Urinary bladder (tissue), 4 donors: ENCODE measurements around the gene PTRH1. TPM values are rescaled to one million over a fixed set of nuclear protein-coding genes. Genes with fewer than 3 reads are reported as not detected.

ENCODE experiments used
- DNase-seq: peaks from one replicate; pipeline ENCODE4 v3.0.0-alpha.2; 2015; ENCODE audit errors: extremely low spot score
- H3K27ac ChIP-seq: one replicate; pipeline ENCODE4 v1.5.1; 2013; ENCODE audit warnings: low read depth, mild to moderate bottlenecking, moderate library complexity
- H3K36me3 ChIP-seq: one replicate; pipeline ENCODE4 v1.6.1; 2013; ENCODE audit warnings: mild to moderate bottlenecking, moderate library complexity; ENCODE audit not compliant: insufficient read depth
- H3K4me1 ChIP-seq: one replicate; pipeline ENCODE4 v1.6.1; 2013; ENCODE audit warnings: mild to moderate bottlenecking, moderate library complexity; ENCODE audit not compliant: insufficient read depth
- H3K4me3 ChIP-seq: one replicate; pipeline ENCODE4 v1.5.1; 2013; ENCODE audit warnings: low read depth, low read length
- WGBS: extraction: QIAGEN DNeasy Blood & Tissue Kit; methylation state at CpG from one replicate; pipeline ENCODE4 v1.1.7; 2013; 5-methylcytosine and 5-hydroxymethylcytosine counted together
- polyA plus RNA-seq: library from polyadenylated mRNA; stranded (reverse); fragments of 200-250 nt; gene quantifications from one replicate; pipeline ENCODE4 v1.2.3, GENCODE V29; 2013
- total RNA-seq: library from RNA; depleted of rRNA; stranded (reverse); fragments of >200 nt; gene quantifications from one replicate; pipeline ENCODE4 v1.2.3, GENCODE V29; 2014
- donor health status: healthy with polysubstance abuse.
- donor health status: healthy.

PTRH1 gene
- total and polyA plus RNA-seq, 2 donors = 5.7 to 29.8 TPM

DNA sequence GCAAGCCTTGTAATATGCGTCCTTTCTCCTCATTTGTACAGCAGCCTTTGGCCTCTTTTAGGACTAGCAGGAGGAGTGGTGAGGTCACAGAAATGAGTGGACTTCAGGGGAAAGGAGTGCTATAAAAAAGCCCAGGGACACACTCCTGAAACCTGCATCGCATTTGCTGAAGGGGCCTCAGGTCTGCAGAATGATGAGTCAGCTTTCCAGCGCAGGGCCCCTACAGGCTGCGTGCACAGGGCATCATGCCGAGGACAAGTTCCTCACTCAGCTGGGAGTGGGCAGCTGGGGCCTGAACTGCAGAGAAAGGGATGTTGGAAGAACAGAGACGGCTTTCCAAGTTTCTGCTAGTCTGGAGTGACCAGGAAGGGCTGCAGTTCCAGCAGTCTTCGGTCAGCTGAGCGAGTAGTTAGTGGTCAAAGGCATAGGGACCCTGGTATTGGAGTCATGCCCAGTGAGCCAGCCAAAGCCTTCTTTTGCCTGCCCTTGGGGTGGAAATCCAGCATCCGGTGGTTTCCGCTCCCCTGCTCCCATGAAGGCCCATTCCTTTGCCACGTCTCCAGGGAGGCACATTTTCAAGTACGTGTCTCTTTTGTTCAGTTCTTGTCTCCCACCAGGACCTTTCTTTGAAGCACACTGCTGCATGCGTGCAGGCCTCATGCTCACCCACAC, 26.0 kb downstream of the PTRH1 start:
- Histone ChIP-seq H3K27ac (no peak overlapping the region), H3K4me1 (no peaks in the 10 kb centered on the region), H3K4me3 (no peak overlapping the region), H3K36me3 (no peaks in the 10 kb centered on the region)
- WGBS = 90% methylated on average over 13 of the region's 13 CpGs
- DNase-seq = no peak

DNA sequence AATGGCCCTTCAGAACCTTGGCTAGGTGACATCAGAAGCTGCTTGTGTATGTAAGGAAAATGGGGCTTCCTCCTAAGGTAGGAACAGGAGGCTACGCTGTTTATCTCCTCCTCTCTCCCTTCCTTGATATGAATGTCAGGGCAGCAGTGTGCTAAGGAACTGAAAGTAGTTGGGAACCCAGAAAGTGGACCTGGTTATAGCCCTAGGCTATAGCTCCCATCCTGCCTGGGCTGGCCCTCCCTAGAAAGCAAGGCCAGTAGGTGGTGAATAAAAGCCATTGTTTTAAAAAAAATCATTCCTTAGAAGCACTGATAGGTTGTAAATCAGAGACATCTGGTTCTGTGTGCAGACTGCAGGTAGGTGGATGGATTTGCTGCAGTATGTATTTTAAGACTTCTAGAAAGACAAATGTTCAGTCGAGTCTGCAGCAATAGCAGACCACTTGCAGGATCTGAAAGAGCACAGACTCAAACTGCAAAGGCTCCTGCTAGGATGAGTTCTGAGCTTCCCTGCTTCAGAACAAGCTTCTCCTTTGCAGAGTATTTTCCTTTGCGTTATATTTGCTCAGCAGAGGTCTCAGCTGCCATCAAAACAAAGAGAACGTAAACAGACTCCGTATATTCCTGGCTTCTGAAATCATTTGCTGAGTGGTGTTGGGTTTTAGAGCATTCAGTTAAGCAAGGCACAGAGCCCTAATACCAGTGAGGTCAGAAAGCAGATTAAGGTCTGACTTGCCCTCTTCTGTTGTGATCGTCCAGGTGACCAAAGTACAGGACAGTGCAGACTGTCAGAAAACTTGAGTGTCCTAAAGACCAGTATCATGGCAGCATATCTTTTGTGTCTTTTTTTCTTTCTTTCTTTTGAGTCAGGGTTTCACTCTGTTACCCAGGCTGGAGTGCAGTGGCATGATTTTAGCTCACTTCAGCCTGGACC, 28.7 kb downstream of the PTRH1 start:
- no peaks in the 10 kb centered on the region for H3K4me1 ChIP-seq
- 80% methylated on average over 6 of the region's 6 CpGs for WGBS
- DNase-seq = no peak
- no peak overlapping the region for H3K4me3 ChIP-seq
- H3K27ac ChIP-seq = no peak overlapping the region
- no peaks in the 10 kb centered on the region for H3K36me3 ChIP-seq

DNA sequence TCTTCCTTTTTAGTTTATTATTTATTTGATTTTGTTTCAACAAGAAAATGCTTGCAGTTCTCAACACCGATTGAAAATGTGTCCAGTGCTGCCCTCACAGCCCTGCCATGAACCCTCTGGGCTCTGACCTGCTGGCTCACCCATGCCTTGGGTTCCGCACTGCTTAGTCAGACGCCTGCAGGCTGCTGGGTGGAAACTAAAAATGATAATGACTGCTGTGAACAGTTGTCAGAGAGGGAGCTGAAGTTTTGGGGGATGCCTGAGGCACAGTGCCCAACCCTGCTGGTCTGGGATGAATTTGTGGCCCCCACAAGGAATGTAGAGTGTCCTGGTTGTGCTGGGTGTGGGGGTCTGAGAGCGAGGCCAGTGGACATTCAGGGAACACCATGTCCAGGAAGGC, 30.9 kb downstream of the PTRH1 start:
- Histone ChIP-seq H3K4me1 (no peaks in the 10 kb centered on the region), H3K36me3 (peaks cover 2% of the 10 kb centered on the region), H3K4me3 (no peak overlapping the region), H3K27ac (no peak overlapping the region)
- WGBS = 90% methylated on average over 4 of the region's 4 CpGs
- DNase-seq = no peak

DNA sequence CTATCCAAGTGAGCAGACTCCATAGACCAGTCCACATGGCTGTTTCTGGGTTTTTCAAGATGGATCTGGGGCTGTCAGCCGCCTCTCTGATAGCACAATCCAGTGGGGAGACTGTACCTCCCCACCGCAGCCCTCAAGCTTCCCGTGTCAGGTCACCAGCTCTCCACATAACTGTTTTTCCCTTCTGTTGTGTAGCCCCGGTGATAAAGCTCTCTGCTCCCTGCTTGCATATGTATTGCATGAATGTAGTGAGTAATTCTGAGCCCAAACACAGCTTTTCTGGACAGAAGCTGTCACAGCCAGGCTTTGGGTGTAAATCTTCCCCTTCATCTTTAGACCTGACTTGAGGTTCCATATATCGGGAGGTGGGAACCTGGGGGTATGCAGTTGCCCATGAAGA, 31.7 kb downstream of the PTRH1 start:
- no peak for DNase-seq
- no peak overlapping the region for H3K4me3 ChIP-seq
- H3K4me1 ChIP-seq = no peaks in the 10 kb centered on the region
- H3K27ac ChIP-seq = no peak overlapping the region
- H3K36me3 ChIP-seq = peaks cover 2% of the 10 kb centered on the region
- WGBS = 86% methylated on average over 5 of the region's 5 CpGs

DNA sequence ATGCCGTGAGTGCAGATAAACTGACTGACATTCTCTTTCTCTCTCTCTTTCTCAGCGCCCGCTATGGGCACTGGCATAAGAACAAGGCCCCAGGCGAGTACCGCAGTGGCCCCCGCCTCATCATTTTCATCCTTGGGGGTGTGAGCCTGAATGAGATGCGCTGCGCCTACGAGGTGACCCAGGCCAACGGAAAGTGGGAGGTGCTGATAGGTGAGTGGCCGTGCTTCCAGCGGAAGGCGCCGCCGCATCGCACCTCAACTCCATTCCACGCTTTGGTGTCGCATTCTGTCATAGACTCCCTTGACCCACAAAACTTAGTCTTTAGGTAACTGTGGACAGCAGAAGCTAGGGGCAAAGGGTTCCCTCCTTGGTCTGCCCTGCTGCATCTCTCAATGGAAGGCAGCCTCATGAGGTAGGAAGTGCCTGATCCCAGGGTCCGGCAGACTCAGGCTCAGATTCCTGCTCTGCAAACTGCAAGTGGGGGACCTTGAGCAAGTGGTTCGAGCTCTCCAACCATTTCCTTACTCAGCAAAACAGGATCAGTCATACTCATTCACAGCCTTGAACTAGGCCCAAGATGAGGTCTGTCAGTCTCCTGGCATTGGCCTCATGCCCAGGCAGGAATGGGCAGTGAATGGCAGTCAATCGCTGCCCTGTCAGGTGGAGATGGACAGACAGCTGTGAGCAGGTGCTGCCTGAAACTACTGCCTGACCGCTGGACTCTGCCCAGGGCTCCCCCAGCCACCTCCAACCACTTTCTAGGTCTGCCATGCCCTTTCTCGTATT, 32.9 kb downstream of the PTRH1 start:
- no peak for DNase-seq
- H3K36me3 ChIP-seq = peaks cover 2% of the 10 kb centered on the region
- WGBS = 93% methylated on average over 23 of the region's 23 CpGs
- no peak overlapping the region for H3K27ac ChIP-seq
- no peaks in the 10 kb centered on the region for H3K4me1 ChIP-seq
- no peak overlapping the region for H3K4me3 ChIP-seq

DNA sequence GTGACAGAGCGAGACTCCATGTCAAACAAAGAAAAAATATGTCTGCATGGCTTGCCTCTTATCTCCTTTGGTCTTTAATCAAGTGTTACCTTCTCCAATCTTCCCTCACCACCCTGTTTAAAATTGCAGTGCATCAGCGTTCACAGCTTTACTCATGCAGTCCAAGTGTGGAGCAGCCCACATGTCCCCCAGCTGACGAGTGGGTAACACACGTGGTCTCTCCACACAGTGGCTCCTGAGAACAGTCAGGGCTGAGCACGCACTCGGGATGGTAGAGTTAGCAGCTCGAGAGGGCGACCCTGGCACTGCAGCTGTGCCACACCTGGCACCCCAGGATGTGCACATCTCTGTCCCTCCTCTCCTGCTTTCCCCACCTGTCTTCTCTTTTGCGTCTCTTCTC, 34.6 kb downstream of the PTRH1 start:
- WGBS = 90% methylated on average over 9 of the region's 9 CpGs
- Histone ChIP-seq H3K27ac (no peak overlapping the region), H3K4me1 (no peaks in the 10 kb centered on the region), H3K36me3 (peaks cover 2% of the 10 kb centered on the region), H3K4me3 (no peak overlapping the region)
- no peak for DNase-seq

DNA sequence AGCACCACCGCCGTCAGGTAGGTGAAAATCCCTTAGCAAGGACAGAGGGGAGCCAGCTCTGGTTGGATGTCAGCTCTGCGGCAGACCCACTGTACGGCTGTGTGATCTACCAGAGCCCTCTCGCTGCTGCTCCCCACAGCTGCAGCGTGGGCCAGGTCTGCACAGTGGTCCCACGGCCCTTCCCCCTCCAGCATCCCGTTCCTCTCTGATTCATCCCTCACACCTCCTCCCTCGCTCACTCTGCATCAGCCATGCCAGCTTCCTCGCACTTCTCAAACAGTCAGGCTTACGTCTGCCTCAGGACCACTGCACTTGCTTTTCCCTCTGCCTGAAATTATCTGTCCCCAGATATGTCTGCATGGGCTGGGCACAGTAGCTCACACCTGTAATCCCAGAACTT, 35.2 kb downstream of the PTRH1 start:
- Histone ChIP-seq H3K36me3 (peaks cover 2% of the 10 kb centered on the region), H3K4me1 (no peaks in the 10 kb centered on the region), H3K4me3 (no peak overlapping the region), H3K27ac (no peak overlapping the region)
- 84% methylated on average over 11 of the region's 11 CpGs for WGBS
- no peak for DNase-seq

DNA sequence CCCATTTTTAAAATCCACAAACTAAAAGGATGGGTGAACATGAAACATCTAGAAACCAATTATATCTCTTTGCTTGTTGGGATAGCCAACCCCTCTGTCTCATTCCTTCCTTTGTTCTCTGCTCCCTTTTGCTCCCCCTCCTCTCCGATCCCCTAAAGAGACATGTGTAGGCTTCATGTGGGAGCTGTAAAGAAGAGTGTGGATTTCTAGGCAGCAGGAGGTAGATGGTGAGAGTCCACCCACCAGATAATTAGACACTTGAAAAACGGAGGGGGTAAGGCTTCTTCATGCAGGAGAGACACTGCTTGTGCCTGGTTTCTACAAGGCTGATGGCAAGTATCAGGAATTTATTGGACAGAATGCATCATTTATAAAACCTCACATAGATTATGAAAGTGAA, 36.0 kb downstream of the PTRH1 start:
- Histone ChIP-seq H3K4me1 (no peaks in the 10 kb centered on the region), H3K4me3 (no peak overlapping the region), H3K36me3 (peaks cover 2% of the 10 kb centered on the region), H3K27ac (no peak overlapping the region)
- no peak for DNase-seq
- WGBS = 85% methylated on average over 2 of the region's 2 CpGs

DNA sequence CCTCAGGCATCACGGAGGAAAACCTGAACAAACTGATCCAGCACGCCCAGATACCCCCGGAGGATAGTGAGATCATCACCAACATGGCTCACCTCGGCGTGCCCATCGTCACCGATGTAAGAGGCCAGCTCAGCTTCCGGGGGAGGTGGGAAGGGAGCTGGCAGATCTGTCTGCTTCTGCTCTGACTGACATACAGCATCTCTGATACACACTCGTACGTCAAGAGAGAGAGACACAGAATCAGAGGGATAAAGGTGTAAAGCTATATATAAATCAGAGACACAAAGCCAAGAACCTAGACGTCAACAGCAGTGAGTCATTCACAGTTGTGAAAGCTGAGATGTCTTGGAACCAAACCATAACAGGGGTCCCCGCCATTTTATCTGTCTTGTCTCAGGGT, 38.8 kb downstream of the PTRH1 start:
- 91% methylated on average over 12 of the region's 12 CpGs for WGBS

DNA sequence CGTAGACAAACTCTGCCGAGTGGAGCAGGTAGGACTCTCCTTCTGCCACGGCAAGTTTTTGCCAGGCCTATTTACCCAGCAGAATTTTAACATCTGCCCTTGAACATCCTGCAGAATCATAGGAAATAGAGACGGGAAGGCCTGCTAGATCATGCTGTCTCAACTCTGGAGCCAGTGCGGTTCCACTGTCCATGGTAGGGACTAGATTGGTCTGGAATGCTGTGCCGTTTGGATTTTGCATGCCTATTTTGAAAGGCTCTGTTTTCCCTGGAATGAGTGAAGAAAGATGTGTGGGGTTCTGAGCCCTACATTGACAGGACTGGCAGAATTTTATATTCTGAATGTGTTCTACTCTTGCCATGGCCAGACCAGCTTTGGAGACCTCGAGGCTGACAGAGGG, 42.2 kb downstream of the PTRH1 start:
- no peaks in the 10 kb centered on the region for H3K4me1 ChIP-seq
- DNase-seq = no peak
- no peaks in the 10 kb centered on the region for H3K36me3 ChIP-seq
- H3K27ac ChIP-seq = no peak overlapping the region
- no peak overlapping the region for H3K4me3 ChIP-seq
- WGBS = 90% methylated on average over 7 of the region's 7 CpGs

More for the DNA sequence above, 38.8 kb downstream of the PTRH1 start:
- H3K27ac ChIP-seq = no peak overlapping the region
- no peak for DNase-seq
- no peak overlapping the region for H3K4me3 ChIP-seq
- no peaks in the 10 kb centered on the region for H3K4me1 ChIP-seq
- peaks cover 2% of the 10 kb centered on the region for H3K36me3 ChIP-seq

DNA sequence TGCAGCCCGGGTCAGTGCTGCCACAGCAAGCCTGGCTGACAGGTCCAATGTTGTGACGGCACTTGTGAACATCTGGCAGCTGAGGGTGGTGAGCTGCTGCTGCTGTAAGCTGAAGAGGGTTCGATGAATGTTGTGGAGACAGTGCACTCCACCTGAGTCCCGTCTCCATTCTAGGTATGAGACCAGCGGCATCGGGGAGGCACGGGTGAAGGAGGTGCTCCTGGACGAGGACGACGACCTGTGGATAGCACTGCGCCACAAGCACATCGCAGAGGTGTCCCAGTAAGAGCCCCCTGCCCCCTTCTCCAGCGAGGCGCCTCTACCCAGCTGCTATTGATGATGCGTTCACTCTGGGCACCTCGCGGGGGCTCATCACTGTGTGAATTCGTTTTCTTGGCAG, 47.6 kb downstream of the PTRH1 start:
- DNase-seq = no peak
- no peak overlapping the region for H3K4me3 ChIP-seq
- no peak overlapping the region for H3K27ac ChIP-seq
- H3K4me1 ChIP-seq = no peaks in the 10 kb centered on the region
- WGBS = 80% methylated on average over 18 of the region's 18 CpGs
- no peaks in the 10 kb centered on the region for H3K36me3 ChIP-seq

DNA sequence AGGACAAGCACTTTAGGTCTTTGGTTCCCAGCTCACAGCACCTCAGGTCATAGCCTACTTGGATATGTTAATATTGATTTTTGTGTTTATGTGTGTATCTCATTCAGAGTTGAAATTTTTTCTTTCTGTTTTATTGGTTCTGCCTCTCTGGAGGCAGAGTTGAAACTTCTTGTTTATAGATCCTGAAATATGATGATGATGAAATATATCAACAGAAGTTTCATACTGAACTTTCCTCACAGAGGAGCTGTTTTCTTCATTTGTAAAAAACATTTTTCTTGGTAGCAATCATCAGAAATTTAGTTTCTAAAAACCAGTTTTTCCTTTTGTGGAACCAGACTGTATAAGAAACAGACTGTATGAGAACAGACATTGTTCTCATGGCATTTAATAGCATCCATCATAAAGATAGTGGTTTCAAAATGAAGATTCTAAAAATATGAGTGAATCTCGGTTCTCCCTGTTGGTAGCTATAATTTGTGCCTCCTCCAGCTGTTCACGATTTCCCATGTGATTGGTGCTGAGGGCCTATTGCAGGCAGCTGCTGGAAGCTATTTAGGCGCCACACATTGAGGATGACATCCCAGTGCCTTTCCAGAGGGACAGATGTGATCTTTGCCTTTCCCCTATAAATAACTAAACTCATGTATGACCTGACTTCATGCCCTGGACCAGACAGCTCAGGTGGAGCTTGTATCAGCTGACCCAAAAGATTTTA, 48.2 kb downstream of the PTRH1 start:
- H3K4me1 ChIP-seq = no peaks in the 10 kb centered on the region
- 57% methylated on average over 3 of the region's 3 CpGs for WGBS
- H3K4me3 ChIP-seq = no peak overlapping the region
- DNase-seq = no peak
- no peak overlapping the region for H3K27ac ChIP-seq
- no peaks in the 10 kb centered on the region for H3K36me3 ChIP-seq
